Lower leg skin (tissue), 3 donors: ENCODE data around the gene GPR155.
"Not testable (repeated sequence)": the region's sequence is repeated elsewhere in the genome, so short reads cannot be mapped to it uniquely, and the experiment has no call there.

Experiments
- POLR2A ChIP-seq, 2 donors: fragments of 450-650 bp; IDR thresholded peaks; one replicate each; pipeline ENCODE4 v1.6.1; 2016 to 2017; ENCODE audit warnings: antibody characterized with exemption in 2 of 2, mild to moderate bottlenecking in 1 of 2, moderate library complexity in 1 of 2
- TF ChIP-seq, protein P1 (sequence below), 3 donors: fragments of 450-650 bp; IDR thresholded peaks; one replicate each; pipeline ENCODE4 v1.5.1; 2016; ENCODE audit warnings: antibody characterized with exemption in 3 of 3, mild to moderate bottlenecking in 3 of 3, moderate library complexity in 2 of 3

GRCh38 chr2:174410039-174410438 is 76.8 kb downstream of the GPR155 start:
- not testable (repeated sequence) for TF ChIP-seq POLR2A (IDR thresholded peaks at IDR 0.05)
- TF ChIP-seq, protein P1, sequence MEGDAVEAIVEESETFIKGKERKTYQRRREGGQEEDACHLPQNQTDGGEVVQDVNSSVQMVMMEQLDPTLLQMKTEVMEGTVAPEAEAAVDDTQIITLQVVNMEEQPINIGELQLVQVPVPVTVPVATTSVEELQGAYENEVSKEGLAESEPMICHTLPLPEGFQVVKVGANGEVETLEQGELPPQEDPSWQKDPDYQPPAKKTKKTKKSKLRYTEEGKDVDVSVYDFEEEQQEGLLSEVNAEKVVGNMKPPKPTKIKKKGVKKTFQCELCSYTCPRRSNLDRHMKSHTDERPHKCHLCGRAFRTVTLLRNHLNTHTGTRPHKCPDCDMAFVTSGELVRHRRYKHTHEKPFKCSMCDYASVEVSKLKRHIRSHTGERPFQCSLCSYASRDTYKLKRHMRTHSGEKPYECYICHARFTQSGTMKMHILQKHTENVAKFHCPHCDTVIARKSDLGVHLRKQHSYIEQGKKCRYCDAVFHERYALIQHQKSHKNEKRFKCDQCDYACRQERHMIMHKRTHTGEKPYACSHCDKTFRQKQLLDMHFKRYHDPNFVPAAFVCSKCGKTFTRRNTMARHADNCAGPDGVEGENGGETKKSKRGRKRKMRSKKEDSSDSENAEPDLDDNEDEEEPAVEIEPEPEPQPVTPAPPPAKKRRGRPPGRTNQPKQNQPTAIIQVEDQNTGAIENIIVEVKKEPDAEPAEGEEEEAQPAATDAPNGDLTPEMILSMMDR (IDR thresholded peaks at IDR 0.05) = not testable (repeated sequence)
